NCI-H2107 (cell line): ENCODE data around the gene RNF38.
"Not testable (repeated sequence)": the region's sequence is repeated elsewhere in the genome, so short reads cannot be mapped to it uniquely, and the experiment has no call there.

Experiments
- DNase-seq: peaks from one replicate; lab custom pipeline; 2025; lab: John Stamatoyannopoulos, UW

Gene RNF38

GRCh38 chr9:36399980-36400331, at the start of gene RNF38:
RNF38 (minus strand) TSS chr9:36400269; CDS start chr9:36400108, 161 bp downstream.
- DNase-seq = no peak

GRCh38 chr9:36448555-36448954, 48.5 kb upstream of the RNF38 start:
- DNase-seq = not testable (repeated sequence)

GRCh38 chr9:36448017-36448416, 47.9 kb upstream of the RNF38 start:
- DNase-seq = no peak

GRCh38 chr9:36446678-36447077, 46.6 kb upstream of the RNF38 start:
- DNase-seq = not testable (repeated sequence)

GRCh38 chr9:36445800-36446361, 45.8 kb upstream of the RNF38 start:
- DNase-seq = no peak

GRCh38 chr9:36444203-36444602, 44.1 kb upstream of the RNF38 start:
- DNase-seq = no peak

GRCh38 chr9:36443581-36443980, 43.5 kb upstream of the RNF38 start:
- no peak for DNase-seq

GRCh38 chr9:36442710-36443109, 42.6 kb upstream of the RNF38 start:
- DNase-seq = no peak

GRCh38 chr9:36441966-36442365, 41.9 kb upstream of the RNF38 start:
- DNase-seq = no peak

GRCh38 chr9:36438536-36439236, 38.6 kb upstream of the RNF38 start:
- DNase-seq = no peak

GRCh38 chr9:36437790-36438189, 37.7 kb upstream of the RNF38 start:
- DNase-seq = no peak

- DNase-seq = no peak
Measured at GRCh38 chr9:36436909-36437308, 36.8 kb upstream of the RNF38 start.

- DNase-seq = no peak
Measured at GRCh38 chr9:36433386-36433785, 33.3 kb upstream of the RNF38 start.

GRCh38 chr9:36431078-36431477, 31.0 kb upstream of the RNF38 start:
- no peak for DNase-seq

- no peak for DNase-seq
Measured at GRCh38 chr9:36426945-36427344, 26.9 kb upstream of the RNF38 start.

- no peak for DNase-seq
Measured at GRCh38 chr9:36426348-36426747, 26.3 kb upstream of the RNF38 start.

- no peak for DNase-seq
Measured at GRCh38 chr9:36424289-36425055, 24.4 kb upstream of the RNF38 start.

- no peak for DNase-seq
Measured at GRCh38 chr9:36423206-36423605, 23.1 kb upstream of the RNF38 start.

GRCh38 chr9:36416890-36417289, 16.8 kb upstream of the RNF38 start:
- DNase-seq = no peak

- no peak for DNase-seq
Measured at GRCh38 chr9:36415822-36416525, 15.9 kb upstream of the RNF38 start.

GRCh38 chr9:36411410-36411809, 11.3 kb upstream of the RNF38 start:
- not testable (repeated sequence) for DNase-seq

- DNase-seq = not testable (repeated sequence)
Measured at GRCh38 chr9:36409076-36409475, 9.0 kb upstream of the RNF38 start.
